ENCODE results near the gene GDAP1L1. TPM values are rescaled to one million over a fixed set of nuclear protein-coding genes. Genes with fewer than 3 reads are reported as not detected.

The GDAP1L1 gene
- total RNA-seq, 1 experiment from 2014 or later, result 0.54 TPM

GRCh38 chr20:44314870-44315269 lies 67.8 kb downstream of the GDAP1L1 start:
- Histone ChIP-seq H3K4me1 (ENCODE audit: insufficient read depth, low read length, poor library complexity, severe bottlenecking) (peaks cover 4% of the 10 kb centered on the region), H3K27ac (ENCODE audit: low read depth, low read length, poor library complexity, severe bottlenecking) (no peak overlapping the region), H3K27me3 (replicated peaks; ENCODE audit: insufficient read depth, low read depth, low read length, poor library complexity) (no peaks in the 10 kb centered on the region), H3K9me3 (ENCODE audit: low read depth, low read length, poor library complexity, severe bottlenecking) (no peaks in the 10 kb centered on the region), H3K4me3 (ENCODE audit: low read depth, low read length, poor library complexity, severe bottlenecking) (no peak overlapping the region), H3K36me3 (ENCODE audit: insufficient read depth, low read length, poor library complexity, severe bottlenecking) (no peaks in the 10 kb centered on the region)
- CTCF ChIA-PET, result no interaction called here
- intact Hi-C loops (cut with micrococcal nuclease; ENCODE audit: unreplicated experiment), result loop anchor here (5.0 kb wide), 1 partner anchor 198 kb away; no protein-coding TSS in a partner anchor
- no TSS peak for BruUV-seq (replicated peaks)
- DNase-seq (ENCODE audit: low spot score), result no peak
- POLR2A ChIA-PET (ENCODE audit: low non-redundant PET), result interaction anchor here (0.7 kb wide), 1 partner anchor 604 kb away, joined by 8 read pairs; no protein-coding TSS in a partner anchor
- TF ChIP-seq, protein P1, sequence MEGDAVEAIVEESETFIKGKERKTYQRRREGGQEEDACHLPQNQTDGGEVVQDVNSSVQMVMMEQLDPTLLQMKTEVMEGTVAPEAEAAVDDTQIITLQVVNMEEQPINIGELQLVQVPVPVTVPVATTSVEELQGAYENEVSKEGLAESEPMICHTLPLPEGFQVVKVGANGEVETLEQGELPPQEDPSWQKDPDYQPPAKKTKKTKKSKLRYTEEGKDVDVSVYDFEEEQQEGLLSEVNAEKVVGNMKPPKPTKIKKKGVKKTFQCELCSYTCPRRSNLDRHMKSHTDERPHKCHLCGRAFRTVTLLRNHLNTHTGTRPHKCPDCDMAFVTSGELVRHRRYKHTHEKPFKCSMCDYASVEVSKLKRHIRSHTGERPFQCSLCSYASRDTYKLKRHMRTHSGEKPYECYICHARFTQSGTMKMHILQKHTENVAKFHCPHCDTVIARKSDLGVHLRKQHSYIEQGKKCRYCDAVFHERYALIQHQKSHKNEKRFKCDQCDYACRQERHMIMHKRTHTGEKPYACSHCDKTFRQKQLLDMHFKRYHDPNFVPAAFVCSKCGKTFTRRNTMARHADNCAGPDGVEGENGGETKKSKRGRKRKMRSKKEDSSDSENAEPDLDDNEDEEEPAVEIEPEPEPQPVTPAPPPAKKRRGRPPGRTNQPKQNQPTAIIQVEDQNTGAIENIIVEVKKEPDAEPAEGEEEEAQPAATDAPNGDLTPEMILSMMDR (conservative IDR thresholded peaks at IDR 0.05; ENCODE audit: low read depth, low read length), result no peak
- TF ChIP-seq EZH2 (IDR thresholded peaks at IDR 0.05; ENCODE audit: borderline replicate concordance, low read depth, low read length, poor library complexity, severe bottlenecking), result no peak

DNA sequence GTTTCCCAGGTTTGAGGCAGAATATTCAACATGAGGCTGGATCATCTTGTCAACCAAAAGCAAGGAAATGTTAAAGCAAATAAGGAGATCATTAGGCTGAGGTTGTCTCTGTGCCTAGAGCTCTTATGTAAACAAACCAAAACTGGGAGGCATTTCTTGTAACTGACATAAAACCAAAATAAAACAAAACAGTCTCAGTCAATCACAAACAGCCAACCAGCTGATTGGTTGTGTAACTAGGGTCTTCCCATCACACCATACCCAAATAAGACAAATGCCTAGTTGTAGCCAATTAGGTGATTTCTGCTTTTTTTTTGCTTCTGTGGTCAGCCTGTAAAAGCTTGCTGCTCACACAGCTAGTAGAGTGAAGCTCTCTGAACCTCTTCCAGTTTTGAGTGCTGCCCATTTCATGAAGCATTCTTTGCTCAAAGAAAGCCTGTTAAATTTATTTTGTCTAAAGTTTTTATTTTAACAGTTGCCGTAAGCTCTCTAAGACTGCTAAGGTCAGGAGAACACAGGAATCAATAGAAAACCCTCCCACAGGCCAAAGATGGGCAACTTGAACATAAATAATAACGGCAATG lies 72.8 kb downstream of the GDAP1L1 start:
- intact Hi-C loops (cut with micrococcal nuclease; ENCODE audit: unreplicated experiment), result no loop called here

DNA sequence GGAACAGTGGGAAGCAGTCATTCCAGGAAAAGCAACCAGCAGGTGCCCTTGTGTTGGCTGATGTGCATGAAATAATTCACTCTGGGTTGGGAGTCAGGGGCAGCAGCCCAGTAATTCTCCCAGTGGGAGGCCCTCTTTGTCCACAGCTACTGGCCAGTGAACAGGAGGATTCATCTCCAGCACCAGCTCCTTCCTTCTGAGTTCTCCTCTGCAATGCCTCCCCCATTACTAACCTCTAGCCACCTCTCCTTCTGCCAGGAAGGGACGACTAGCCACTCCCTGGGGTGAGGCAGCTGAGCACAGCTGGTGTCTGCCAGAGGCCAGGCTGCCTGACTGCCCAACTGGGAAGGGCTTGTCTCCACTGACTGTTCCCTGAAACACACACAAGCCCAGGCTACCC lies 77.2 kb downstream of the GDAP1L1 start:
- Histone ChIP-seq H3K27ac (ENCODE audit: low read depth, low read length, poor library complexity, severe bottlenecking) (no peak overlapping the region), H3K36me3 (ENCODE audit: insufficient read depth, low read length, poor library complexity, severe bottlenecking) (no peaks in the 10 kb centered on the region), H3K4me3 (ENCODE audit: low read depth, low read length, poor library complexity, severe bottlenecking) (no peak overlapping the region), H3K9me3 (ENCODE audit: low read depth, low read length, poor library complexity, severe bottlenecking) (no peaks in the 10 kb centered on the region), H3K4me1 (ENCODE audit: insufficient read depth, low read length, poor library complexity, severe bottlenecking) (no peaks in the 10 kb centered on the region), H3K27me3 (replicated peaks; ENCODE audit: insufficient read depth, low read depth, low read length, poor library complexity) (no peaks in the 10 kb centered on the region)
- BruUV-seq (replicated peaks), result no TSS peak
- DNase-seq (ENCODE audit: low spot score), result no peak
- intact Hi-C loops (cut with micrococcal nuclease; ENCODE audit: unreplicated experiment), result no loop called here
- TF ChIP-seq, protein P1 (conservative IDR thresholded peaks at IDR 0.05; ENCODE audit: low read depth, low read length), result no peak
- TF ChIP-seq EZH2 (IDR thresholded peaks at IDR 0.05; ENCODE audit: borderline replicate concordance, low read depth, low read length, poor library complexity, severe bottlenecking), result no peak
- ChIA-PET CTCF (no interaction called here), POLR2A (ENCODE audit: low non-redundant PET) (interaction anchor here (0.5 kb wide), 1 partner anchor 43 kb away, joined by 3 read pairs; no protein-coding TSS in a partner anchor)

More for the DNA sequence above, 72.8 kb downstream of the GDAP1L1 start:
- no peaks in the 10 kb centered on the region for H3K4me1 ChIP-seq (ENCODE audit: insufficient read depth, low read length, poor library complexity, severe bottlenecking)
- ChIA-PET CTCF (no interaction called here), POLR2A (ENCODE audit: low non-redundant PET) (interaction anchor here (0.7 kb wide), 1 partner anchor 470 kb away, joined by 5 read pairs; no protein-coding TSS in a partner anchor)
- H3K4me3 ChIP-seq (ENCODE audit: low read depth, low read length, poor library complexity, severe bottlenecking), result no peak overlapping the region
- no peaks in the 10 kb centered on the region for H3K36me3 ChIP-seq (ENCODE audit: insufficient read depth, low read length, poor library complexity, severe bottlenecking)
- TF ChIP-seq, protein P1 (conservative IDR thresholded peaks at IDR 0.05; ENCODE audit: low read depth, low read length), result no peak
- no peak for TF ChIP-seq EZH2 (IDR thresholded peaks at IDR 0.05; ENCODE audit: borderline replicate concordance, low read depth, low read length, poor library complexity, severe bottlenecking)
- H3K27ac ChIP-seq (ENCODE audit: low read depth, low read length, poor library complexity, severe bottlenecking), result no peak overlapping the region
- H3K9me3 ChIP-seq (ENCODE audit: low read depth, low read length, poor library complexity, severe bottlenecking), result no peaks in the 10 kb centered on the region
- BruUV-seq (replicated peaks), result no TSS peak
- no peak for DNase-seq (ENCODE audit: low spot score)
- H3K27me3 ChIP-seq (replicated peaks; ENCODE audit: insufficient read depth, low read depth, low read length, poor library complexity), result no peaks in the 10 kb centered on the region

All from A673 (cell line).